NCI-H526 (cell line): Measurements from ENCODE around the gene PLGRKT.

Experiments used
- DNase-seq, 2 experiments: peaks; one replicate each; lab custom pipeline; 2025; lab: John Stamatoyannopoulos, UW

PLGRKT gene

DNA sequence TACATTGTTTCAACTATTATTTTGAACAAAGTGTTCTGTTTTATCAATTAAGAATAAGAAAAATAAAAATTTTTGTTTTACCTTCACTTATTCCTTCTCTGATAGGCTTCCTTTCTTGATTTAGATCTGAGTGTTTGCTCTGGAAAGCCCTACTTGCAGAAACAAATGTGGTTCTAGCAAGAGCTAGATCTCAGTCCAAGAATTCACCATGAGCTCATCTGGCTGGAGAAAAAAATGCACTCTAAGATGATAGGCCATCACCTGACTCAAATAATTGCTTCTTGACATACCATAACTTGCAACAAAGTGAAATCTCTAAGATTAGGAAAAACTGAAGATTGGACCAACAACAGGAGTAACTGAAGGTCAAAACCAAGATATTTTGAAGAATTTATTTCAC is 126.9 kb downstream of the PLGRKT start:
- DNase-seq: no peak
